ENCODE results near the gene E2F4.

E2F4 gene

DNA sequence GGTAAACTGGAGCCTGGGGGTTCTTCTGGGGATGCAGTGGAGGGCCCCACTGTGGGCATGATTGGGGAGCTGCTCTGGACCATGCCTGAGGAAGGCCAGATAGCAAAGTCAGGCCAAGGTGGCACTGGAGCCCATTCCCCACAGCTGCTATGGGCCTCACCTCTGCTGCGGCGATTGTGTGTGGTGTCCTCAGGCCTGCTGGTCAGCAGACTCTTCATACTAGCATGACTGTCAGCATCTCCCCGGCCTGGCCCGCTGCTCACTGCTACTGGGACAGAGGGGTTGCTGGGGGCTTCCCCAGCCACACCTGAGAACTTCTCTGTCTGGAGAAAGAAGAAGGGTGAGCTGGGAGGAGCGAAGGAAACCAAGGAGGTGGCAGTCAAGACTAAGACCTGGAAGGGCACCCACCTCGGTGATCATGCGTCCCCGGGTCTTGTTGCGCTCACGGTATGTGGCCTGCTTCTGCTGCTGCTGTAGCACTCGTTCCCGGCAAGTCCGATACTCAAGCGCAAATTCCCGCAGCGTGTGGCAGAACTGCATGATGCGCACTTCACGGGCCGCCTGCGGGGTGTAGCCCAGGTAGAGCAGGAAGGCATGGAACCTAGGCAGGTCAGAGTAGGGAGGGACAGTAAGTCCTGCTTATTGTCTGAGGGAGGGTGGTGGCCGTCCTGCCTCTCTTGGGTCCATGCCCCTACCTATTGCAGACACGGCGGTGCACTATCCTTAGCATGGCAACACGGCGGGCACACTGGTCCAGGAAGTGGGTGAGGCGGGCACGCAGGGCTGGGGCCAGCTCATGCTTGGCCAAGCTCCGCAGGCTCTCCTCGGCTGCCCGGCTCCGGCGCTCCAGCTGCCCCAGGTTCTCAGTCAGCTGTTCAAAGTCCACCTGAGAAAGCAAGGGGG, 38.2 kb downstream of the E2F4 start:
- Histone ChIP-seq H3K27me3 (no peaks in the 10 kb centered on the region), H3K9me3 (no peaks in the 10 kb centered on the region), H3K4me1 (ENCODE audit: control insufficient read depth in 1 of 2, insufficient read depth in 1 of 2, low read depth in 1 of 2, low read length in 1 of 2) (peaks cover 16 to 17% of the 10 kb centered on the region in 2 experiments), H3K36me3 (peaks cover 63% of the 10 kb centered on the region), H3K4me3 (ENCODE audit: low read depth in 1 of 2, low read length in 1 of 2) (no peak overlapping the region), H3K27ac (no peak overlapping the region)
- TF ChIP-seq, protein P1, sequence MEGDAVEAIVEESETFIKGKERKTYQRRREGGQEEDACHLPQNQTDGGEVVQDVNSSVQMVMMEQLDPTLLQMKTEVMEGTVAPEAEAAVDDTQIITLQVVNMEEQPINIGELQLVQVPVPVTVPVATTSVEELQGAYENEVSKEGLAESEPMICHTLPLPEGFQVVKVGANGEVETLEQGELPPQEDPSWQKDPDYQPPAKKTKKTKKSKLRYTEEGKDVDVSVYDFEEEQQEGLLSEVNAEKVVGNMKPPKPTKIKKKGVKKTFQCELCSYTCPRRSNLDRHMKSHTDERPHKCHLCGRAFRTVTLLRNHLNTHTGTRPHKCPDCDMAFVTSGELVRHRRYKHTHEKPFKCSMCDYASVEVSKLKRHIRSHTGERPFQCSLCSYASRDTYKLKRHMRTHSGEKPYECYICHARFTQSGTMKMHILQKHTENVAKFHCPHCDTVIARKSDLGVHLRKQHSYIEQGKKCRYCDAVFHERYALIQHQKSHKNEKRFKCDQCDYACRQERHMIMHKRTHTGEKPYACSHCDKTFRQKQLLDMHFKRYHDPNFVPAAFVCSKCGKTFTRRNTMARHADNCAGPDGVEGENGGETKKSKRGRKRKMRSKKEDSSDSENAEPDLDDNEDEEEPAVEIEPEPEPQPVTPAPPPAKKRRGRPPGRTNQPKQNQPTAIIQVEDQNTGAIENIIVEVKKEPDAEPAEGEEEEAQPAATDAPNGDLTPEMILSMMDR (IDR thresholded peaks at IDR 0.05): no peak

DNA sequence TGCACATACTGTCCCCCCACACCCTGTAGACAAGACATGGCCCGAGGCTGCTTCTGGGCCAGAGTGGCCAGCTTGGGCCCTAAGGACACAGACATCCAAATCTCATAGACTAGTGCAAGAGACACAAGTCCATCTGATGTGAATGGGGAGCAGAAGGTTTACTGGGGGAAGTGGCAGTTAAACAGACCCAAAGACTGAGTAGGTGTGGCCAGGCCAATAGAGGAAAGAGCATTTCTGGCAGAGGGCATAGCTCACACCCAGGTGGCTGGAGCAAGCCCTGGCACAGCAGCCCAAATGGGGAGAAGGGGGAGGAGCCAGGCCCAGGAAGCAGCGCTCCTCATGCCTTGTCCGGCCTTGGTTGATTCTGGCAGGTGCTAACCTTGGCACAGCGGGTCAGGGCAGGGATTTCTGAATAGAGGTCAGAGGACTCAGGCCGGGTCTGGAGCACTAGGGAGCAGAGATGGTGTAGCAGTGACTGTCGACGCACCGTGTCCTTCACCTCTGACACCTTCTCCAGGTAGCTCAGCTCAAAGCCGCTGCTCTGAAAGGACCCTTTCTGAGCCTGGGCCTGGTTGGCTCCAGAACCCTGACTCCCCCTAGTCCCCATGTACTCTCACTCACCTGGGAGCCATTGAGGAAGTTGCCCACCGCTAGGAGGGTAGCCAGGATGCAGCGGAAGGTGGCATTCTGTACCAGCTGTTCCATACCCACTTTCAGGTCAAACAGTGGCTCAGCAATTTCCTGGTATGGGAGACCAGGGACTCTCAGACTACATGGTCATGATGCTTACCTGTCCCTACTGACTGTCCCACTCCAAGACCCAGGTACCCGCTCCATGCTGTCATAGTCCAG, 39.1 kb downstream of the E2F4 start:
- TF ChIP-seq, protein P1 (IDR thresholded peaks at IDR 0.05): no peak
- H3K27ac ChIP-seq: no peak overlapping the region

DNA sequence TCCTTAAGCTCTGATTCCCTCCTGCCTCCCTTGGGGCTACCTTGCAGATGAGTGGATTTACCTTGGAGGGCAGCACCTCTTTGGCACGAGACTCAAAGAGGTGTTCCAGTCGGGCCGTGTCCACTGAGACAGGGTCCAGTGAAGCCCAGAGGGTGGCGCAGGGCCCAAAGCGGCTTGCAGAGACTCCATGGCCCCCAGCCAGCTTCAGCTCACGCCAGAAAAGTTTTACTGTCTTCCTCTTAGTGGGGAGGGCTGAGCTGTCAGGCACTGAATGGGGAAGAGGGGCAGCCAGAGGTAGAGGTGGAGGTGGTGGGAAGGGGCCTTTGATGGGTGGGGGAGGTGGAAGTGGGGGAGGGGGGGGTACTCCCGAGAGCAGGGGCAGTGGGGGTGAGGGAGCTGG, 41.6 kb downstream of the E2F4 start:
- Histone ChIP-seq H3K4me1 (ENCODE audit: control insufficient read depth in 1 of 2, insufficient read depth in 1 of 2, low read depth in 1 of 2, low read length in 1 of 2) (no peaks in the 10 kb centered on the region), H3K36me3 (peaks cover 93% of the 10 kb centered on the region), H3K4me3 (ENCODE audit: low read depth in 1 of 2, low read length in 1 of 2) (no peak overlapping the region), H3K27ac (no peak overlapping the region), H3K9me3 (no peaks in the 10 kb centered on the region), H3K27me3 (no peaks in the 10 kb centered on the region)
- TF ChIP-seq, protein P1 (IDR thresholded peaks at IDR 0.05): no peak

More for the DNA sequence above, 39.1 kb downstream of the E2F4 start:
- H3K4me1 ChIP-seq (ENCODE audit: control insufficient read depth in 1 of 2, insufficient read depth in 1 of 2, low read depth in 1 of 2, low read length in 1 of 2): peaks cover 14 to 15% of the 10 kb centered on the region in 2 experiments
- H3K27me3 ChIP-seq: no peaks in the 10 kb centered on the region
- H3K4me3 ChIP-seq (ENCODE audit: low read depth in 1 of 2, low read length in 1 of 2): no peak overlapping the region
- H3K36me3 ChIP-seq: peaks cover 72% of the 10 kb centered on the region
- no peaks in the 10 kb centered on the region for H3K9me3 ChIP-seq

DNA sequence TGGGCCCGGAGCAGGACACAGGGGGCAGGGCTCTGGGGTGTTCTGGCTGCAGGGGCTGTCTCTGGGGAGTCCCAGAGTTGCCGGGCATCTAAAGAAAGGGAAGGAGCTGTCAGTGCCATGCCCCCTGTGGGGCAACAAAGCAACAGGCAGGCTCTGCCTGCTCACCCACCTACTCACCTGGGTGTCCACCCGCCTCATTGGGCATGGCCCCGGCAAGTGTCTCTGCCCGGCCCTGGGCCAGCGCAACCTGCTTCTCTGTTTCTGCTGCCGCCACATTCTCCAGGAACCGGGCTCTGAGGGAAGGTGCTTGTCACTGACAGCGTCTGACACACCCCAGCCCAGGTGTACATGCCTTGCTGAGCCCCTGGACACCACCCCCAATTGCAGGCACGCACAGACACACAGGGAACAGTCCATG, 42.2 kb downstream of the E2F4 start:
- Histone ChIP-seq H3K9me3 (no peaks in the 10 kb centered on the region), H3K27me3 (no peaks in the 10 kb centered on the region)

More for the DNA sequence above, 42.2 kb downstream of the E2F4 start:
- H3K36me3 ChIP-seq: peaks cover 93% of the 10 kb centered on the region
- no peak overlapping the region for H3K27ac ChIP-seq
- no peak overlapping the region for H3K4me3 ChIP-seq (ENCODE audit: low read depth in 1 of 2, low read length in 1 of 2)
- TF ChIP-seq, protein P1 (IDR thresholded peaks at IDR 0.05): no peak
- no peaks in the 10 kb centered on the region for H3K4me1 ChIP-seq (ENCODE audit: control insufficient read depth in 1 of 2, insufficient read depth in 1 of 2, low read depth in 1 of 2, low read length in 1 of 2)
